T-helper 2 cell treated with Interferon-gamma antibody and Interleukin-4, amounts not matched to agents 5 μg/mL and 100 μg/mL, for 36 hours (primary cell): Measurements from ENCODE around the gene ESR2.

Experiments used
- DNase-seq: peaks from one replicate; pipeline ENCODE4 v3.0.0; 2021; ENCODE audit warnings: low spot score
- H3K27ac Mint-ChIP-seq: one replicate; pipeline ENCODE4 v1.8.0; 2021; ENCODE audit warnings: mild to moderate bottlenecking, mixed read lengths
- H3K27me3 Mint-ChIP-seq: one replicate; pipeline ENCODE4 v1.8.0; 2021; ENCODE audit warnings: low read depth, mixed read lengths
- H3K36me3 Mint-ChIP-seq: one replicate; pipeline ENCODE4 v1.8.0; 2021; ENCODE audit warnings: low read depth, mixed read lengths
- H3K4me1 Mint-ChIP-seq: one replicate; pipeline ENCODE4 v1.8.0; 2021; ENCODE audit warnings: low read depth, mixed read lengths
- H3K4me3 Mint-ChIP-seq: one replicate; pipeline ENCODE4 v1.8.0; 2022; ENCODE audit warnings: mild to moderate bottlenecking, moderate library complexity, mixed read lengths
- H3K9me3 Mint-ChIP-seq: one replicate; pipeline ENCODE4 v1.8.0; 2021; ENCODE audit warnings: mixed read lengths

The ESR2 gene

DNA sequence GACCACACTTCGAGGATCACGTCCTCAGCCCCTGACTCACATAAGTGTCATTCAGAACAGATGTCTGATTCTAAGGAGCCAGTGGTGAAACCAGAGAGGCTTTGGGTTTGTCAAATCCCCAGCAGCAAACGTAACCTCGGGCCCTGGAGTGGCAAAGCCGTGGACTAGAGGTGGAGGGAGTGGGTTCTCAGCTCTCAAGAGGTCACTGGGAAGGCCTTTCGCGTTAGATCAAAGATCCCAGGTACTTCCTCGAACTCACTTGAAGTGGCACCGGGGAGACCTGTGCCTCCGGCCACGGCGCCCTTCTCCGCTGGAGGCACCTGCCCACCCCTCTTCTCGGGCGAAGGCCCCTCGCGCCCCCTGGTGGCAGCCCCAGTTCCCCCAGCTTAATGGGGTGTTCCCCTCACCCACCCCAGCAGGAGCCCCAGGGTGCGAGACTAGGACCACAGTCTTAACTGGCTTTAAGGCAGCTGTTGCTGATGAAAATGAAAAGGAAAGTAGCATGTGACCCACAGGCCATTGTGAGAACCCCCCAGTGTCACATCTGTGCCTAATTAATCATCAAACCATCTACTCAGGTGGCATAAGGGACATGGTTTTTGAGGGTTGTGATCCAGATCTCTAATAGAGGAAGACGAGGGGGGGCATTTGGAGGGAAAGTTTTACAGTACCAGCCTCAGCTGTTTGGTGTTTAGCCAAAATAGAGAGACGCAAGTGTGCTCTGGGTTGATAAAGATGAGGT, 672 bp upstream of the ESR2 start:
- H3K4me3 Mint-ChIP-seq: peak overlapping the region; percentile 79
- H3K27ac Mint-ChIP-seq: no peak overlapping the region
- no peaks in the 10 kb centered on the region for H3K36me3 Mint-ChIP-seq
- H3K27me3 Mint-ChIP-seq: peaks cover 43% of the 10 kb centered on the region
- peak; percentile 75 for DNase-seq
- H3K9me3 Mint-ChIP-seq: no peaks in the 10 kb centered on the region
- peaks cover 16% of the 10 kb centered on the region for H3K4me1 Mint-ChIP-seq

DNA sequence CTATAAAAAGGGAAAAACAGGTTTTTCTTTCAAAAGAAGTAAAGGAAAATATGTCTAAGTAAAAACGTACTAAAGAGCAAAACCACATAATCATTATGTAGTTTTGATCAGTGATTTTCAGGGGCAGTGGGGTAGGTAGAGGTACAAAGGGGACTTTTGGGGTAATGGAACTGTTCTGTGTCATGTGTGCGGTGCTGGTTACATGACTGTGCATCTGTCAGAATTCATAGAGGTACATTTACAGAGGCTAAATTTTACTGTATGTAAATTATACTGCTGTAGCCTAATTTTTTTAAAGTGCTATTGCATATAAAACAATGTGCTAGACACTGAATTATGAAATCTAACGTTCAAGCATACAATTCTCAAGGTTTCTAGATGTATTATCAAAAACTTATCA, 2.0 kb downstream of the ESR2 start:
- H3K27me3 Mint-ChIP-seq: peaks cover 25% of the 10 kb centered on the region
- no peaks in the 10 kb centered on the region for H3K9me3 Mint-ChIP-seq
- peaks cover 16% of the 10 kb centered on the region for H3K4me1 Mint-ChIP-seq
- no peak for DNase-seq
- H3K36me3 Mint-ChIP-seq: no peaks in the 10 kb centered on the region
- H3K27ac Mint-ChIP-seq: no peak overlapping the region
- H3K4me3 Mint-ChIP-seq: no peak overlapping the region

DNA sequence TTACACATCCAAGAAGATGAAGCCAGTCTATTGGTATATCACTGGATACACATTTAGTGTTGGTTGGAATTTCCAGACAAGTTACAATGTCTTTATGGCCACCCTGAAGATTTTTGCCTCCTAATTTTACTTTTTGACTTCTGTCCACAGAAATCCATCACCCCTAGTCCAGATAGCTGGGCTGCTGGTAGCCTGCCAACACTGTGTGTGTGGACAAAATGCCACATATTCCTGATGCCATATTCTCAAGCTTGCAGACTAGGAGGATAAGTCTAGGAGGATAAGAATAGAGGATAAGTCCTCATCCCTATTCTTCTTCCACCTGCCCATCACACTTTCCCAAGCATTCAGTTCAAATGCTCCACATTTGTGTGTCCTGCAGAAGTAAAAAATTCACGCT, 4.6 kb downstream of the ESR2 start:
- Mint-ChIP-seq H3K4me3 (no peak overlapping the region), H3K9me3 (no peaks in the 10 kb centered on the region), H3K36me3 (no peaks in the 10 kb centered on the region), H3K27me3 (peaks cover 20% of the 10 kb centered on the region), H3K4me1 (peaks cover 5% of the 10 kb centered on the region), H3K27ac (no peak overlapping the region)
- DNase-seq: no peak

DNA sequence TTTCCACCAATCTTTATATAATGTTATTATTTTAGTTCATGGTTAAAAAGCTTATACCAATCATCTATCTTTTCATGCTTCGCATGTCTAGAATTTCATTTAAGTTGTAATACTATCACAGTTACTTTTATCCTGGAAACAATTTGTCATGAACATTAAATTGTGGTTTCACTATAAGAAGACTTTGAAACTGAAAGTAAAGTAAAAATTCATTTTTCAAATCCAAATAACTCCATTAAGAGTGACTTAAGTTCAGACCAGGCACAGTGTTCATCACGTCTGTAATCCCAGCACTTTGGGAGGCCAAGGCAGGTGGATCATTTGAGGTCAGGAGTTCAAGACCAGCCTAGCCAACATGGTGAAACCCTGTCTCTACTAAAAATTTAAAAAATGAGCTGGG, 12.4 kb downstream of the ESR2 start:
- Mint-ChIP-seq H3K27me3 (no peaks in the 10 kb centered on the region), H3K4me1 (peaks cover 26% of the 10 kb centered on the region), H3K27ac (peak overlapping the region; percentile 58), H3K9me3 (no peaks in the 10 kb centered on the region), H3K36me3 (peaks cover 1% of the 10 kb centered on the region), H3K4me3 (peak overlapping the region; percentile 14)
- no peak for DNase-seq

DNA sequence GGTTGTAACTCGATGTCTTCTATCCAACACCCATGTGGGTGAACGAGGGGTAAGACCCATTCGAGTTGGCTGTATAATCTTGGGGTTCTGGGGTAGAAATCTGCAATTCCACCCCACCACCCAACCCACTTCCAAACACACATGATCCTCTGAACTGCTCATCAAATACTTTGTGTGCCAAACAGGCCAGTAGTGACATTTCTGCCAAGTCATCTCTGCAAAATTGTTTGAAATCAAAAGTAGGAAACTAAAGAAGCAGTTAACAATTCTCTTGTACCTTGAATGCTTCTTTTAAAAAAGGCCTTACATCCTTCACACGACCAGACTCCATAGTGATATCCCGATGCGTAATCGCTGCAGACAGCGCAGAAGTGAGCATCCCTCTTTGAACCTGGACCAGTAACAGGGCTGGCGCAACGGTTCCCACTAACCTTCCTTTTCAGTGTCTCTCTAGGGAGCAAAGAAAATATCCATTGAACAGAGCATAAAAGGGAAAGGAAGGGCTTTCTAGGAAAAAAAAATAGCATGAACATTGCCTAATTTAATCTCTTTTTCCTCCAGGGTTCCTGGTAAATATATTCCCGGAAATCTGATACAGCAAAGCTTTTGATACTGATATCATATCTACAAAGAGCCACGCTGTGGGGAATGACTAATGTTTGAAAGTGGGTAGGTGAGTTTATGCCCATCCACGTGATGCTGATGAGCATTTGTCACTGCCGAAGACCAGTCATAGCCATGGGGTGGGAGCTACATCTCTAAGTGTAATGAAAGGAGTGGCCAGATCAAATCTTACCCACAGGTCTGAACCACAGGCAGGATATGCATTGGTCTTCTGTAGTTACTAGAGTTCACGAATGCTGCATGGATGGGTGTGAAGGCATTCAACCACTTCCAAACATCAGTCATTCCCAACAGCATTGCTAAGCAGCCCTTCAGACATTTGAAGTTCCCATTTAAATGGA, 14.2 kb downstream of the ESR2 start:
- Mint-ChIP-seq H3K27ac (peak overlapping the region; percentile 50), H3K4me1 (peaks cover 26% of the 10 kb centered on the region), H3K4me3 (peak overlapping the region; percentile 3), H3K36me3 (peaks cover 1% of the 10 kb centered on the region), H3K27me3 (no peaks in the 10 kb centered on the region), H3K9me3 (no peaks in the 10 kb centered on the region)
- DNase-seq: peak; percentile 73

DNA sequence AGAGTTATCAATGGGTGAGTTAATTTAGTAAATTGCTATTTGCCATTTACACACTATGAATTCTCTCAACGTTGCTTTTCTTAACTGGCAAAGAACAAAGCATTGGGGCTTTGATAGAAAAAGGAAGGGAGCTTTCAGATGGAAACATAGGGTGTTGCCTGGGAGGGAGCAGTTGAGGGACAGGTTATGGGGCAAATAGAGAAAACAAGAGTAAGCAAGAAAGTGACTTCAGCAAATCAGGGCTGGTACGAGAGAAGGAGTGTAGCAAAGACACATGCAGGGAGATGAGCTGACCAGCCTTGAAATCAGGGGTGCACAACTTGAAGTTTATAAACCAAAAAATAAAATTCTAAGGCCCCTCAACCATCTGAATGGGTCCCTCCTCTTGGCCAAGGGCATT, 15.7 kb downstream of the ESR2 start:
- H3K4me1 Mint-ChIP-seq: peaks cover 28% of the 10 kb centered on the region
- H3K9me3 Mint-ChIP-seq: peaks cover 5% of the 10 kb centered on the region
- peaks cover 1% of the 10 kb centered on the region for H3K36me3 Mint-ChIP-seq
- H3K4me3 Mint-ChIP-seq: no peak overlapping the region
- H3K27ac Mint-ChIP-seq: no peak overlapping the region
- H3K27me3 Mint-ChIP-seq: peaks cover 6% of the 10 kb centered on the region
- no peak for DNase-seq

DNA sequence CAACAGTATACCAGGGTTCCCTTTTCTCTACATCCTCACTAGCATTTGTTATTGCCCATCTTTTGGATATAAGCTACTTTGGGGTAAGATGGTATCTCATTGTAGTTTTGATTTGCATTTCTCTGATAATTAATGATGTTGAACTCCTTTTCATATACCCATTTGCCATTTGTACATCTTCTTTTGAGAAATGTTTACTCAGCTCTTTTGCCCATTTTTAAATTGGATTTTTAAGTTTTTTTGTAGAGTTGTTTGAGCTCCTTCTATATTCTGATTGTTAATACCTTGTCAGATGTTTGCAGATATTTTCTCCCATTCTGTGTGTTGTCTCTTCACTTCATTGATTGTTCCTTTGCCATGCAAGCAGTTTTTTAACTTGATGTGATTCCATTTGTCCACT, 22.2 kb downstream of the ESR2 start:
- DNase-seq: no peak
- H3K9me3 Mint-ChIP-seq: peaks cover 5% of the 10 kb centered on the region
- H3K4me3 Mint-ChIP-seq: no peak overlapping the region

DNA sequence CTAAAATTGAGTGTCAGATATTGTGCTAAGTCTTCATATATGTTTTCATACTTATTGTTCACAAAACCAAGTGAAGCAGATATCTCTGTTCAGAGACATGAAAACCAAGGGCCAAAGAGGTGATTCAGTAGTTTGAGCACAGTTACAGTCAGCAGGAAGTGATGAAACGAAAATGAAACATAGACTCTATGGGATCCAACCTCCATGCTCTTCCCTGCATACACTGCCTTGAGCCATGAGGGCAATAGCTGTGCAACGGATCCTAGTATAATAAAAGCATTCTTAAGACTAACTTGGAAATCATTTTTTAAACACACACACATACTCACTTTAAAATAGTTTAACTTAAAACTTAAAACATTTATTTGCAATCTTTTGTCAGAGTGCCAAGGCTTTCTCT, 27.9 kb downstream of the ESR2 start:
- Mint-ChIP-seq H3K36me3 (peaks cover 3% of the 10 kb centered on the region), H3K4me1 (peaks cover 33% of the 10 kb centered on the region), H3K4me3 (peak overlapping the region; percentile 65), H3K9me3 (no peaks in the 10 kb centered on the region), H3K27me3 (no peaks in the 10 kb centered on the region), H3K27ac (peak overlapping the region; percentile 85)
- DNase-seq: no peak

More for the DNA sequence above, 22.2 kb downstream of the ESR2 start:
- Mint-ChIP-seq H3K4me1 (peaks cover 15% of the 10 kb centered on the region), H3K36me3 (no peaks in the 10 kb centered on the region), H3K27ac (no peak overlapping the region), H3K27me3 (peaks cover 14% of the 10 kb centered on the region)

DNA sequence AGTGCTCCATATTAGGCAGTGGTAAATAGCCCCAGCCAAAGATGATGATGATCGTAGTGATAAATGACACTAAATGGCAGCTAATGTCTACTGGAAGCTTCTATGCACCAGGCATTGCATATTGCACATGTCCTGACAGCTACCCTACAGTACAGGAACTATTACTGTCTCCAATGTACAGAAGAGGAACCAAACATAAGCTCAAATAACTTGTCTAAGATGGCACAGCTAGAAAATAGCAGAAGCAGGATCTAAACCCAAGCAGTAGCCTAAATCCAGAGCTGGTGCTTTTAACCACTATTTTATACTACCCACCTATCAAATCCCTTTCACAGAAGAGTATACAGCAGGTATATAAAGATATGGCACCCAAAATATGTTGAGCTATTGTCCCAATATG, 28.9 kb downstream of the ESR2 start:
- H3K4me3 Mint-ChIP-seq: no peak overlapping the region
- H3K27ac Mint-ChIP-seq: peak overlapping the region; percentile 85
- H3K27me3 Mint-ChIP-seq: no peaks in the 10 kb centered on the region
- peaks cover 3% of the 10 kb centered on the region for H3K36me3 Mint-ChIP-seq
- H3K4me1 Mint-ChIP-seq: peaks cover 33% of the 10 kb centered on the region
- H3K9me3 Mint-ChIP-seq: no peaks in the 10 kb centered on the region
- DNase-seq: no peak

DNA sequence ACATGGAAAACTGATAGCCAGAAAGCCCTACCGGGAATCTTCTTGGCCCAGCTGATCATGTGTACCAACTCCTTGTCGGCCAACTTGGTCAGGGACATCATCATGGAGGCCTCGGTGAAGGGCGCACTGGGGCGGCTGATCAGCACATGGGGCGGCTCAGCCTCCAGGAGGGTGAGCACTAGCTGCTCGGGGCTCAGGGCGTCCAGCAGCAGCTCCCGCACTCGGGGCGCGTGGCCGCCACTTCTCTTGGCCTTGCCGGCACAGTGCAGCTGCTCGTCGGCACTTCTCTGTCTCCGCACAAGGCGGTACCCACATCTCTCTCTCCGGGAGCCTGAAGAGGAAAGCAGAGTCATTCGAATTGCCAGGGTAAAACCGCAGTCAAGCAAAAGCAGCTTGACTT, 33.8 kb downstream of the ESR2 start:
- H3K27ac Mint-ChIP-seq: no peak overlapping the region
- DNase-seq: no peak

DNA sequence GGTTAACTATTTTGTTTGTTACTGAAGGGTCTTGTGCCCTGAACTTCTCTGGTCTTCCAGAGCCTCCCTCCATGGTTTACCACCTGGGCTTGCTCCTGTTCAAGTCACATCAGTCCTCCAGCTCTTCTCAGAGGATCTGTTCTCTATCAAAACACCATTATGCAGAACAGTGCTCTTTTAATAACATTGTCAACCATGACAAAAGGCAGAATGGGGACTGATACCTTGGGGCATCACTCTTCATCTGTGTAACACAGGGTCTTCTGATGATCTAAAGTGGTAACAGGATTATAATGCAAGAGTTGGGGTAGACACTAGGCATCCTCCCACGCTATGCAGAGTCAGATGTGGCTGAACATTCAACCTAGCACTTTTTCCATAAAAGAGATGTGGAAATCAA, 38.4 kb downstream of the ESR2 start:
- Mint-ChIP-seq H3K4me1 (no peaks in the 10 kb centered on the region), H3K9me3 (no peaks in the 10 kb centered on the region), H3K27me3 (peaks cover 20% of the 10 kb centered on the region), H3K36me3 (no peaks in the 10 kb centered on the region), H3K27ac (no peak overlapping the region), H3K4me3 (no peak overlapping the region)
- DNase-seq: no peak

More for the DNA sequence above, 33.8 kb downstream of the ESR2 start:
- Mint-ChIP-seq H3K27me3 (peaks cover 9% of the 10 kb centered on the region), H3K4me1 (peaks cover 5% of the 10 kb centered on the region), H3K9me3 (no peaks in the 10 kb centered on the region), H3K4me3 (no peak overlapping the region), H3K36me3 (no peaks in the 10 kb centered on the region)

DNA sequence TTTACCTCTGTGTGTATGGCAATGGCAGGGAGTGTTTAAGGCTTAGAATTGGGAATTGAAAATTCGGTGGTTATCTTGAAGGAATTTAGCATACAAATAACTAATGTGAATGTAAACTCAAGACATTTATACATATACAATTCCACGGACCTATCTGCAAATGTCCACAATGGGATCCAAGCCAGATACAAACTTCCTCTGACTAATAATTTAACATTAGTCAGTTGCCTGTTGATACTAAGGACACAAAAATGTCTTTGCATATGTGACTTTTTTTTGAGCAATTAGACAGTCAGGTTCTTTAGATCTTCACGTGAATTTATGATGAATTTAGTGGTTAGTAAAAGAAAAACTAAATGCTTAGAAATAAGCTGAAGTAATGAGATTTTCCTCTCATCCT, 40.5 kb downstream of the ESR2 start:
- Mint-ChIP-seq H3K27me3 (peaks cover 28% of the 10 kb centered on the region), H3K27ac (no peak overlapping the region), H3K9me3 (no peaks in the 10 kb centered on the region), H3K36me3 (no peaks in the 10 kb centered on the region), H3K4me3 (no peak overlapping the region), H3K4me1 (no peaks in the 10 kb centered on the region)
- no peak for DNase-seq

DNA sequence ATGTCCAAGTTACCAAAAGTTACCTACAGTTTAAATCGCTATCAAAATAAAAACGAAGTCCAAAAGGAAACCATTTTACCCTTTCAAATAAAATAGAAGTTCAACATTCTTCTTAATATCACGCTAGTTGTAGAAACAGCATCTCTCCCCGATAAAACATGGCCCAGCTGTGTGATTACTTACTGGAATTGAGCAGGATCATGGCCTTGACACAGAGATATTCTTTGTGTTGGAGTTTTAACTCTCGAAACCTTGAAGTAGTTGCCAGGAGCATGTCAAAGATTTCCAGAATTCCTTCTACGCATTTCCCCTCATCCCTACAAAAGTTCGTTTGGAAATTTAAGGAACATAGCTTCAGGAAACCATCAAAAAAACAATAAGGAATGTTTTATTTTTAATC, 44.8 kb downstream of the ESR2 start:
- no peak for DNase-seq
- no peak overlapping the region for H3K4me3 Mint-ChIP-seq
- H3K27me3 Mint-ChIP-seq: peaks cover 21% of the 10 kb centered on the region
- H3K27ac Mint-ChIP-seq: no peak overlapping the region
- no peaks in the 10 kb centered on the region for H3K4me1 Mint-ChIP-seq
- H3K9me3 Mint-ChIP-seq: no peaks in the 10 kb centered on the region
- H3K36me3 Mint-ChIP-seq: no peaks in the 10 kb centered on the region

DNA sequence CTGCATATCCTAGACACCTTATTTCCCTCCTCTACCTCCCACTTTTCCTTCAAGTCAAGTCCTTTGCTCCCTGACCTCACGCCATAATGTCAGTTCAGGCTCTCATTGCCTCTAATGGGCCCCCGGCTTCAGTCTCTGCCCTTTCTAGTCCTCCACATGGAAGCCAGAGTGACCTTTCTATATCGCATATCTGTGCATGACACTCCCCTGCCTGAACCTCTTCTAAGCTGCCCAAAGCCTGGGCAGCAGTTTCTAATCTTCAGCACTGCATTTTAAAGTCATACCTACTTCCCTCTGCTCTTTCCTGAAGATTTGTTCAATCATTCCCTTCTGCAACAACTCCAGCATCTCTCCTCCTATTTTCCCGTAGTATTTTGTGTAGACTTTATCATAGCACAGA, 45.5 kb downstream of the ESR2 start:
- Mint-ChIP-seq H3K4me1 (no peaks in the 10 kb centered on the region), H3K36me3 (no peaks in the 10 kb centered on the region), H3K9me3 (no peaks in the 10 kb centered on the region), H3K27ac (no peak overlapping the region), H3K27me3 (peaks cover 21% of the 10 kb centered on the region), H3K4me3 (no peak overlapping the region)
- DNase-seq: no peak
